NOMO-1 treated with dmso at 0.1 percent for 144 hours (cell line): Measurements from ENCODE around the gene PSMB11.
"Not testable (repeated sequence)": the region's sequence is repeated elsewhere in the genome, so short reads cannot be mapped to it uniquely, and the experiment has no call there.

Experiments
- DNase-seq: peaks from one replicate; lab custom pipeline; 2025; ENCODE audit not compliant: unreplicated experiment; lab: John Stamatoyannopoulos, UW

Gene PSMB11

DNA sequence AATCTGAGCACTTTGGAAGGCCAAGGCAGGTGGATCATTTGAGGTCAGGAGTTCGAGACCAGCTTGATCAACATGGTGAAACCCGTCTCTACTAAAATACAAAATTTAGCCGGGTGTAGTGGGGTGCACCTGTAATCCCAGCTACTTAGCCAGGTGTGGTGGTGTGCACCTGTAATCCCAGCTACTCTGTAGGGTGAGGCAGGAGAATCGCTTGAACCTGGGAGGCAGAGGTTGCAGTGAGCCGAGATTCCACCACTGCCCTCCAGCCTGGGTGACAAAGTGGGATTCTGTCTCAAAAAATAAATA, 28.3 kb upstream of the PSMB11 start:
- not testable (repeated sequence) for DNase-seq

DNA sequence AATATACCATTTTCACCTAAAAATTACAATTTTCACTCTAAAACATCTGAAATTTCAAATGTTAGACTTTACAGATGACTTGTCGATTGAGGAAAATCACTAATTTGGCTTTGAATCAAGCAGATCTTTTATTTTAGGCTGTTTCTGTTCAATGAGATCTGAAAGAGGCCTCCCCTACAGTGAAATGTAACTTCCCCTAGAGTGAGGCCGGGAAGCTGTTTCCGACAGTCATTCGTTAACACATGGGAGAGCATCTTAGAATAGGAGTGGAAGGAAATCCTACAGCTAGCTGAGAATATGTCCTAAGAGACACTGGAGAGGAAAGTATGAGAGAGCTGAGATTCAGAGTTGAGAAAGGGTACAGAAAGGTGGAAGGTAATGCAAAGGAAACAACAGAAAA, 26.4 kb upstream of the PSMB11 start:
- DNase-seq = no peak

DNA sequence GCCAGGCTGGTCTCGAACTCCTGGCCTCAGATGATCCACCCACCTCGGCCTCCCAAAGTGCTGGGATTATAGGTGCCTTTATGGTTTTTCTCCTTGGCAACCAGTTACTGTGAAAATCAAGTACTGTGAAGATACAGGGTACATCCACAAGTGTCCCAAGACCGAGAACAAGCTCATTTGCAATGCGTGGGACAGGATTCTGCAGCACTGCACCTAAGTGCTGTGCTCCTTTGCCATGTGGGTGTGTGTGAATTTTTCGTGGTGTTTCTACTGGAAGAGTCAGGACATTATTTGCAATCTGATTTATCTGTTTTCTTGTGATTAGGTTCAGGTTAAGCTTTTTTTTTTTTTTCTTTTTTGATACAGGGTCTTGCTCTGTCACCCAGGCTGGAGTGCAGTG, 24.9 kb upstream of the PSMB11 start:
- no peak for DNase-seq

DNA sequence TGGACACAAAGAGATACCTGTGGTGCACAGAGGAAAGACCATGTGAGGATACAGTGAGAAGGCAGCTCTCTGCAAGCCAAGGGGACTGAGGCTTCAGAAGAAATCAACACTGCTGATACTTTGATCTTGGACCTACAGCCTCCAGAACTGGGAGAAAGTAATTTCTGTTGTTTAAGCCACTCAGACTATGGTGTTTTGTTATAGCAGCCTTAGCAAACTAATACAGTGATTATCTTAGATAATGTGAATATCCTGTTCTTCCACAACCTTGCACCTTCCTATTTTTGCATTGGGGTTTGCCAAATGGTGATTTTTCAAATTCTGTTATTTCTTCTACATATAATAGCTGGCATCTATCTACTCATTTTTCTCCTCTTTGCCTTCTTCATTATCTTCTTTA, 23.9 kb upstream of the PSMB11 start:
- DNase-seq = no peak

DNA sequence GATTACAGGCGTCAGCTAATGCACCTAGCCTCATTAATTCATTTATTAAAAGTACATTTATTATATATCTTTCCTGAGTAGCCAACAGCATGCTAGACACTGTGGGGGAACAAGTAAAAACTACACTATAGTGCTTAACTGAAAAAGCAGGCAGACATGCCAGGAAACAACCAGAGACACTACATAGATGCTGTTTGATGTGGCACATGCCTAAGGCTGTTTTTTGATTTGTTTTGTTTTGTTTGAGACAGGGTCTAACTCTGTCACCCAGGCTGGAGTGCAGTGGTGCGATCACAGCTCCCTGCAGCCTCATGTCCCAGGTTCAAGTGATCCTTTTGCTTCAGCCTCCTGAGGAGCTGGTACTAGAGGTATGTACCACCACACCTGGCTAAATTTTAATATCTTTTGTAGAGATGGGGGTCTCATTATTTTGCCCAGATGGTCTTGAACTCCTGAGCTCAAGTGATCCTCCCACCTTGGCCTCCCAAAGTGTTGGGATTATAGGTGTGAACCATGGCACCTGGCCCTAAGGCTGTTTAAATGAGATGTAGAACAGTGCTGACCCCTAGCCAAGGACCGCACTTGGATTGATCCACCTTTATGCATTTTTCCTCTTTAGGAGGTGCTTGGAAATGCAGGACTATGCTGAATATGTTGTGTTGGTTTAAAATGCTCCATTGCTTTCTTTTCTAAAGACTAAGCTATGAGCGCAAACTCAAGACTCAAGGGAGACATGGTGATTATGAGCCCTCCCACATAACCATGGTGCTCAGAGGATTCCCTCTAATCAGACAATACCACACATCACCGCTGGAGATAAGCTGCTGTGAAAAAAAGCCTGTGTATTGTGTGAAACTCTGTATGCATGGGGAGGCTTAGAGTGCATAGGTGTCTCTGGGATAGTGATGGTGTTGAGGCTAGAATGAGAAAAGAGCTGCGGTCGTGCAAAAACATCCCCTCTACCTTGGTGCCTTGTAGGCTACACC, 21.6 kb upstream of the PSMB11 start:
- DNase-seq = no peak

DNA sequence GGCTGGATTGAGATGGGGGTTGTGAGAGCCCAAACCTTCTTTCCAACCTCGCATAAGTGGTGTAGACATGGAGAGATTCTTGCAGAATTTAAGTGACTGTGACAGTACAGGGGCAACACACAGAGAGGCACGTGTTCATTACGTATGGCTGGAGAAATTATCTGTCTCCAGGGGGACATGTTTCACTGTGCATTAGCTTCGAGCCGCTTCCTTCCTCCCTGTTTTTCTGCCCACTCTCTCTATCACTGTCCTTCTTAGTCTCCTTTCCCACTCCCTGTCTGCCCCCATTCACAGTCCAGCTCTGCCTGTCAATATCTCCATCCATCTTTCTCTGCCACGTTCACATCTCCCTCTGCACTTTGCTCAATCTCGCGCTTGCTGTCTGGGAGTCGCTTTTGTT, 20.6 kb upstream of the PSMB11 start:
- DNase-seq = no peak

DNA sequence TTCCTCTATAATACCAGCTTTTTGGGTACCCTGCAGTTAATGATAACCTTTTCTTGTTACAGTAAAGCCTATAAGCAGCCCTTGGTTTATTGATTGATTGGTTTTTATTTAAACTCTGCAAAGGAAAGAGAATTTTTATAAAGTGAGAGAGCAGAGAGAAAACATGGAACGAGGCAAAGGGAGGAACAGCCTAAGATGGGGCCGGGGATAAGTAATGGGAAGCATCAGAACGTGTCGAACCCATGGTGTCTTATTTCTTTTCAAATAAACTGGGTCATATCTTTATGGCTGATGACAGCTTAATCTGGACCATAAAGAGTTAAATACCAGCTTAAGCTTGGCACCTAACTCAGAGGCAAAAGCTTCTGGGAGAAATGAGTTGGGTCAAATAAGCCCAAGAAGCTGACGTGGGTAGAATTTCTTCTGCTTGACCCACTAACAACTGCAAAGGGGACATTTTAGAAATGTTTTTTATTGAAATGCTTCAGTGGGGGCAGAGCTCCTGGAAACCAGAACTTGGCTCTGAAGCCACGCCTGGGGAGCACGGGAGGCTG, 20.0 kb upstream of the PSMB11 start:
- DNase-seq = no peak

DNA sequence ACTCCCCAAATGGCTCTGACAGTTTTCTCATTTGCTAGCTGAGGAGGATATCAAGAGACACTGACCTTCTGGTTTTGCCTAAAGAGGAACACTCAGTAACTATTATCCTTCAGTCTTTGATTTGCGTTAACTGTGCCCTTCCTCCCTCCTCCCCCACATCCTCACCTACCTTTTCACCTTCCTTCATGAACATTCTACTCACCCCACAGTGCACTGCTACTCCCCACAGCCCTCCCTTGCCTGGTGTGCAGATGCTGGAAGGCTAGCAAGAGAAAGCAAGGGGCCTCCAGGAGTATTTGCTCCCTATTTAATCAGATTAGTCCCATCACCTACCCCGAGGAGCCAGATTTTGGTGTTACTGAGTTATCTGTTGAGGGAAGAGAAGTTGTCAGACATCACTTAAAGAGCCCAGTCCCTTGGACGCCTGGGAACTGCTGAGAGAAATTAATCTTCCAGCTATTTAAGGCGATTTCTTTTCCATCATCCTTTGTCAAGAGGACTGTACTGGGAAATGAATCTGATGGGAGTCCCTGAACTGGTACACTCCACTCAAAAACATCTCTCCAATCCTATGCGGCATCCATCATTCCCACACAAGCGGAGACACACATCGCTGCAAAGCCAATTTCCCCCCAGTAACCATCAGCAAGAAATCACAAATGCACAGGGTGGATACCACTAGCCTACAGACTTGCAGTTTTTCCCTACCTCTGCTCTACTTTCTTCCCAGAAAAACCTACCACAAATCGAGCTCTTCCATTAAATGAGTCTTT, 18.8 kb upstream of the PSMB11 start:
- DNase-seq = no peak

DNA sequence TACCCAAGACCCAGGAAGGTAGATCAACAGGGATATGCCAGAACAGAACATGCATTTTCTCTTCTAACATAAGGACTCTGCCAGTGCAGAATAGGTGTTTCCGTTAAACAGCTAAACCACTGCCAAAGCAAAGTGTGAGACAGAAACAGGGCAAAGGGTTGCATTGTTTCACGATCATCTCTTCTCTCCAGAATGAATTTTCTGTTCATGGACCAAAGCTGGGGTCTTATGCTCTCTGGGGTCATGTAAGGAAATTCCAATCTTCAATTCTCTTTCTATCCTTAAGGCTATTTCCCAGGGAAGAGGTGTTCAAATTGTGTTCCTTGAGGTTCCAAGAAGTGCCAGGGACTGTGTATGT, 18.2 kb upstream of the PSMB11 start:
- no peak for DNase-seq

DNA sequence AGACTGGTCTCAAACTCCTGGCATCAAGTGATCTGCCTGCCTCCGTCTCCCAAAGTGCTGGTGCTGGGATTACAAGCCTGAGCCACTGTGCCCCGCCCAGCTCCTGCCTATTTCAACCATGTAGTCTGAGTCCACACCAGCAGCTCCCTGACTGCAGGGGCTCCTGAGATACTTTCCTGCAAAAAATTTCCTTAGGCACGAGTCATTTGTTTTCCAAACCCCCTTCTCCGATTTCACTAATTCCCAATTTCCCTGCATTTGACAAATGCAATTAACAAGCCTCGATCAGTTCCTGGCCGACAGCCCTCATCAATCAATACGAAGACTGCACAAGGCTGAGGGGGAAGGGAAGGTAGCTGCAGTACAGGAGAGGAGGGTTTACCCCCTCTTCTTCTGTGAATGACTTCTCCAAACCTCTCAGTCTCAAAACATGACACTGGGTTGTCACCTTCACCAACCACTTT, 17.4 kb upstream of the PSMB11 start:
- no peak for DNase-seq

DNA sequence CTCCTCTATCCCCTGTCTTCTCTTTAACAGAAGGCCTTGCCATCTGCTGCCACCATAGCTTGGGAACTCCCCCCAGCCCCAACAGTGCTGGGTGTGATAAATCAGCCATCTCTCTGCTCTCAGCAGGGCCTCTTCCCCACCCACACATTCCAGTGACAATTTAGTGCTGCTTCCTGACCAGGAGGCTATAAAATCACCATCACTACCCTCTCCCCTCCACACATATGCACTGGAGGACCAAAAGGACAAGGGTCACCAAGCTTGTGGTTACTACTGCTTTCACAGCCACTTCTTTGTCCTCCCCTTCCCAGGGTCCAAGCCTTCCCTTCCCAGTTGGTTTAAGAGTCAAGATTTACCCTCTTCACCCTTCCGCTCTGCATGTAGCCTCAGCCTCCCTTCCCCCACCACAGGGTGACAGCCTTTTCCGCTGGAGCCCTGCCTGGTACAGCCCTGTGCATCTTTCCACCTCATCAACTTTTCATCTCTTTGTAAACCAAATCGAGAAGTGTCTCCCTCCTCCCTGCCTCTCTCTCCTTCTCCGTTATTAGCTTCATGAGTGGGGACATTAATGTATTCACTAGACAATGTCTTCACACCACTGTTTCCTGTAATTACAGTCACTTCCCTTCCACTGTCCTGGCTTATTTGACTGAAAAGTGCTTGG, 16.7 kb upstream of the PSMB11 start:
- DNase-seq = no peak

DNA sequence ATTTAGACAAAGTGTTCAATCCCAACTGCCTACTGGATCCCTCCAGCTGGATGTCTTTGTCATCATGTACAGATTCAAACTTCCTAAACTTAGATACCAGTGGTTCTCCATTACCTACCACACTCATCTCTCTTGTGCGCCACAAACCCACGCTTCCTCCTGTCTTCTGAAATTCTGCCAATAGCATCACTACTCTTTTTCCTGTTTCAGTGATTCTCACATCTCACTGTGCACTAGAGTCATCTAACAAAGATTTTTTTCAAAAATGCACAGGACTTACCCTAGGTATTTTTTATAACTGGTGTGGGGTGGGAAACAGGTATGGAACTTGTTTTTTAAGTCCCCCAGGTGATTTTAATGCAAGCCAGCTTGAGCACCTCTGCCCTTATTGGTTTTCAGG, 13.2 kb upstream of the PSMB11 start:
- no peak for DNase-seq

DNA sequence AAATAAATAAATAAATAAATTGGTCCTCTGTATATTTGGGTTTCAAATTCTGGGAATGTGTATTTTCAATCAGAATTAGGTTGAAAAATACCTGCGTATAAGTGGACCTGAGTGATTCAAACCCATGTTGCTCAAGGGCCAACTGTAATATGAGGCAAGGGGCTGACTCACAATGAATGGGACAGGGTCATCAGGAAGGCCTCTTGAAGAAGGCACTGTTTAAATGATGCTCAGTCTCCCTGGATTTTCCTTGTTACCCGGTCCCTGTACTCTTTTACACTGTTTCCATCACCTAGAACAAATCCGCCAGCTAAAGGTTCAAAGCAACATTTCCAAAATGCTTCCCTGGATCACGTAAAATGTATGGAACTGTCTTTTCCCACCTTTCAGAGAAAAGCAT, 11.1 kb upstream of the PSMB11 start:
- DNase-seq = no peak

DNA sequence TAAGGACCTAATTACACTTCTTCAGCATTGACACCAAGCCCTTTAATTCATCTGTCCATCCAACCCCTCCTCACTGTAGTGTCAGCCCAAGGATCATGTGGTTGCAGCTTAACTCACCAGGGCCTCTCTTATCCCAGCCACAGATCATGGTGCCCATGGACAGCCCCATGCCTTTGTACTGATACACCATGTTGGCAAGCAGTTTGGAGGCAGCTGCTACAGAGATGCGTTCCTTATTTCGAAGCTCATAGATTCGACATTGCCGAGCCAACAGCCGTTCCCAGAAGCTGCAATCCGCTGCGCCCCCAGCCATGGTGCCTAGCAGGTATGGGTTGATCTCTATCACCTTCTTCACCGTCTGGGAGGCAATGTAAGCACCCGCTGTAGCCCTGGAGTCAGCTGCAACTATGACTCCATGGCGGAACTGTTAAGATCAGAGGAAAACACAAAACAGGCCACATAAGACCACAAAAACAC, 8.7 kb upstream of the PSMB11 start:
- no peak for DNase-seq

DNA sequence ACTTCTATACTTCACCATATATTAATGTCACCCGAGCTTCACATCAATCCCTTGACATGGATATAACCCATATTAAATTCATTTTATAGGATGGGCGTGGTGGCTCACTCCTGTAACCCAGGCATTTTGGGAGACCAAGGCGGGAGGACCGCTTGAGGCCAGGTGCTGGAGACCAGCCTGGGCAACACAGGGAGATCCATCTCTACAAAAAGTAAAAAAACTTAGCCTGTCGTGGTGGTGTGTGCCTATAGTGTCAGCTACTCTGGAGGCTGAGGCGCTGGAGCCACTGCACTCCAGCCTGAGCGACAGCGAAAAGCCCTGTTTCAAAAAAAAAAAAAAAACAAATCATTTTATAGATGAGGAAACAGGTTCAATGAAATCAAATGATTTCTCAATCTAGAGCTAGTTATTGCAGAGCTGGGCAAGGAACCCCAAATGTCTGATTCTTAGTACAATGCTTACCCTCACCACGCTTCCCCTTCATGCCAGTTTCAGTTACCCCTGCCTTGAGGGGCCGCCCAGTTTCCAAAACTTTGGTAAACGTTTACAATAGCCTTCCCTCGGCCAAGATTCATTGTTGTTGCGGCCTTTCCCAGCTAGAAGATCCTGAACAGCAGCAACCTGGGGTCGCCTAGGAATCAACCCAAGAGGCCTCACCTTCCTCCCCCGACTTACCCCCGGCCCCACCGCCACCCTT, 8.1 kb upstream of the PSMB11 start:
- no peak for DNase-seq

DNA sequence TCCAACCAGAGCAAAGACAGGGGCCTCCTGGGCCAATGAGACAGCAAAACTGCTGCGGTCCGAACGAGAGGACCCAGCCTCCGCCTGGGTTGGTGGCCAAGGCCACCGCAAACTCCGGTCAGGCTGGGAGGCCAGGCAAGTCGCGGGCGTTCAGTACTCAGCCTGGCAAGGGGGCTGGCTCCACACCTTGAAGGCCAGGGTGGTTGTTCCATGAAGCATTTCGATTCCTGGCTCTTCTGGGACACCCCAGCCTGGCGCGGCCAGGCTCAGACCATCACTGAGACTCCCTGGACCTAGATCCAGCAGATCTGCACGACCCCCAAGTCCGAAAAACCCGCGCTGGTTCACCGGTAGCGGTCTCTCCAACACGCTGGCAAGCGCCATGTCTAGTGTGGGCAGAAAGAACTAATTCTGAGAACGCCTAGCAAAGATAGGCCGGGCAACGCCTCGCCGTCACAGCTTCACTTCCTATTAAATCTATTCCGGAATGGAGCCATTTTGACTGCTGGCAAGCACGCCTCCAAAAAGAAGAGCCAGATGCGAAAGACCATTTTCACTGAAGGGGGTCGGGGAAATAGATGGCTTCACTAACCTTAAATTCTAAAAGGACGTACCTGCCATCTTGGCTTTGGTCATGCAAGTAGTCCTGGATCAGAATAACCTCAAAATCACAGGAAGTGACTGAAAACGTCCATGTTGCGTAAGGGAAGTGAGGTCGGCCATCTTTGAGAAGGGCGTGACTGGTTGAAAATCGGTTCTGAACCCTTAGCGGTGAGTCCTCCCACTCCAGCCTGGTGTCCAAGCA, 7.3 kb upstream of the PSMB11 start, which contains the start of gene PSMB5:
PSMB5 (minus strand) TSS at position 403 of the 805 bp plus-strand sequence; CDS start at position 384, 19 bp downstream.
- DNase-seq = no peak

DNA sequence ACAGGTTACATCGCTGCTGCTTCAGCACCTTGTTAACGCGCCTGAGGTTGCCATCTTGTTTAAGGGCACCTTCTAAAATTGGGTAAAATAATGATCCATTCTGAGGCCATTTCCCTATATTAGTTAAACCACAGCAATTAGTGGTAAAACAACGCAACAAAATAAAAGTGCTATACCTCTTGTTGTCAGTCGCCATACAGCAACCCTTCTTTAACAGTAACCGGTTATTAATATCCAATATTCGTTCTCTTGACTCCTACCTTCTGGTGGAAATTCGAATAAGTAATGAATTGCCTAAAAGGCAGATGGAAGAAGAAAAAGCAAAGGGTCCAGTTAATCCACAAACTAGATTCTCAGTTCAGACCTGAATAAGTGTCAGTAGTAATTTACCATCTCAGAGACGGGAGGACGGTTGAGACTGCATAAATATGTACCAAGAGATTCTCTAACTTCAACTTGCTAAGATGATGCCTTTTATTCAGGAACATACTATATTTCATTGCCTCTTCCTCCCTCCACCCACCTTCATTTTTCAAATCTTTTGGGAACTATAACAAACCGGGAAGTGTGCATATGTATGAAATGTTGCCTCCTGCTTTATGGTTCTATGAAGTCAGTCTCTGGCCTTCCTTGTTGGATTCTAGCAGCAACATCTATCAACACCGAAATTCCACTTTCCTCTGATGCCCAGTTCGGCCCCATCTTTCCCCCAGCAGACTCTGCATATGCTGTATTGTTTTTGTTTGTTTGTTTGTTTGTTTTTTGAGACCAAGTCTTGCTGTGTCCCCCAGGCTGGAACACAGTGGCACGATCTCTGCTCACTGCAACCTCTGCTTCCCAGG, 6.5 kb upstream of the PSMB11 start:
- DNase-seq = no peak

DNA sequence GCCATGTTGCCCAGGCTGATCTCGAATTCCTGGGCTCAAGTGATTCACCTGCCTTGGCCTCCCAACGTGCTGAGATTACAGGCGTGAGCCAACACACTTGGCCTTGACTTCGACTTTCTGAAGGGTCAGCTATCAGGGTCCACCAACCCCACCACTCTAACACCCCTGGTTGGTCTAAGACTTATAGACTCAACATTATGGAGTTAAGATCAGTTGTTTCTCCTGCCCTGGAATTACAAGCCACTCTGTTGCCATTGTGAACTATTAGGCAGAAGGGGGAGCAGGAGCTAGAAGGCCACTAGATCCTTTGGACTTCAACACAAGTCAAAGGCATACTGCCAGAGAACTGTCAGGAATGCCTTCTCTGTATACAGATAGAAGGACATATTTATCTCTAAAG, 1.9 kb upstream of the PSMB11 start:
- DNase-seq = no peak

DNA sequence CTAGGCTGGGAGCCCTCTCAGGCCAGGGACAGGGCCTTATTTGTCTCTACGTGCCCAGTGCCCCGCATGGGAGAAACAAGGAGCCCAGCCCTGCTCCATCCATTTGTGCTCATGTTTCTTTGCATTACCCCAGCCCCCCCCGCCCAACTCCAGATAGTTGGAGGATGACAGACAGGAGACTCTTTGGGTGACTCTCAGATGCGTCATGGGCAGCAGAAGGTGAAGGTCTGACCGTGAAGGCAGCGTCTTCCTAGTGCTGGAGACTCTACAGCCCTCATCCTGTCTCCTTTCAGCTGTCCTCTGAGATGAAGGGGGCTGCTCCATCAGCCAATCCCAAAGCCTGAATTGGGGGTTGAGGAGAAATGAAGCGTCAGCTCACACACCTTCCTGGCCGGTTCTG, 283 bp upstream of the PSMB11 start:
- no peak for DNase-seq
